ENCODE results near the gene PRIMA1. TPM values are rescaled to one million over a fixed set of nuclear protein-coding genes. Genes with fewer than 3 reads are reported as not detected.

The PRIMA1 gene
- polyA plus RNA-seq, 1 experiment, result not detected

GRCh38 chr14:93780813-93781400 is 7.4 kb downstream of the PRIMA1 start:
- CTCF ChIA-PET, result no interaction called here

GRCh38 chr14:93778856-93779629 is 9.2 kb downstream of the PRIMA1 start:
- Histone ChIP-seq H3K27ac (ENCODE audit: low read depth, low read length) (no peak overlapping the region), H3K27me3 (ENCODE audit: control insufficient read depth, insufficient read depth, low read length) (no peaks in the 10 kb centered on the region), H3K4me3 (ENCODE audit: low read depth, low read length) (no peak overlapping the region), H3K9me3 (ENCODE audit: control insufficient read depth, insufficient read depth, low read length) (no peaks in the 10 kb centered on the region; the same call in 1 of the 2 replicates)
- no peak for DNase-seq (ENCODE audit: low read depth, low spot score)
- POLR2A ChIA-PET, result no interaction called here
- CTCF ChIA-PET, result no interaction called here
- no peak for TF ChIP-seq CTCF (IDR thresholded peaks at IDR 0.05; ENCODE audit: low read depth, low read length)

More at GRCh38 chr14:93780813-93781400, 7.4 kb downstream of the PRIMA1 start:
- no peak for DNase-seq (ENCODE audit: low read depth, low spot score)
- POLR2A ChIA-PET, result no interaction called here
- Histone ChIP-seq H3K9me3 (ENCODE audit: control insufficient read depth, insufficient read depth, low read length) (no peaks in the 10 kb centered on the region; the same call in 1 of the 2 replicates), H3K4me3 (ENCODE audit: low read depth, low read length) (no peak overlapping the region), H3K27ac (ENCODE audit: low read depth, low read length) (no peak overlapping the region), H3K27me3 (ENCODE audit: control insufficient read depth, insufficient read depth, low read length) (peaks cover 3% of the 10 kb centered on the region)
- TF ChIP-seq CTCF (IDR thresholded peaks at IDR 0.05; ENCODE audit: low read depth, low read length), result no peak

GRCh38 chr14:93778453-93778852 is 9.8 kb downstream of the PRIMA1 start:
- no peak for TF ChIP-seq CTCF (IDR thresholded peaks at IDR 0.05; ENCODE audit: low read depth, low read length)
- DNase-seq (ENCODE audit: low read depth, low spot score), result no peak
- CTCF ChIA-PET, result interaction anchor here (0.6 kb wide), 1 partner anchor 220 kb away, joined by 9 read pairs; no protein-coding TSS in a partner anchor
- POLR2A ChIA-PET, result no interaction called here
- no peak overlapping the region for H3K27ac ChIP-seq (ENCODE audit: low read depth, low read length)
- H3K9me3 ChIP-seq (ENCODE audit: control insufficient read depth, insufficient read depth, low read length), result no peaks in the 10 kb centered on the region; the same call in 1 of the 2 replicates
- H3K4me3 ChIP-seq (ENCODE audit: low read depth, low read length), result no peak overlapping the region
- no peaks in the 10 kb centered on the region for H3K27me3 ChIP-seq (ENCODE audit: control insufficient read depth, insufficient read depth, low read length)

- no peak for DNase-seq (ENCODE audit: low read depth, low spot score)
- Histone ChIP-seq H3K27ac (ENCODE audit: low read depth, low read length) (no peak overlapping the region), H3K4me3 (ENCODE audit: low read depth, low read length) (no peak overlapping the region), H3K27me3 (ENCODE audit: control insufficient read depth, insufficient read depth, low read length) (no peaks in the 10 kb centered on the region), H3K9me3 (ENCODE audit: control insufficient read depth, insufficient read depth, low read length) (no peaks in the 10 kb centered on the region)
- POLR2A ChIA-PET, result no interaction called here
- TF ChIP-seq CTCF (IDR thresholded peaks at IDR 0.05; ENCODE audit: low read depth, low read length), result no peak
- CTCF ChIA-PET, result no interaction called here
These were observed 12.5 kb downstream of the PRIMA1 start for GRCh38 chr14:93775744-93776143.

- CTCF ChIA-PET, result no interaction called here
- POLR2A ChIA-PET, result no interaction called here
These were observed 13.1 kb downstream of the PRIMA1 start for GRCh38 chr14:93775158-93775557.

More at GRCh38 chr14:93775158-93775557, 13.1 kb downstream of the PRIMA1 start:
- Histone ChIP-seq H3K27me3 (ENCODE audit: control insufficient read depth, insufficient read depth, low read length) (no peaks in the 10 kb centered on the region), H3K4me3 (ENCODE audit: low read depth, low read length) (no peak overlapping the region), H3K27ac (ENCODE audit: low read depth, low read length) (no peak overlapping the region), H3K9me3 (ENCODE audit: control insufficient read depth, insufficient read depth, low read length) (no peaks in the 10 kb centered on the region)
- no peak for TF ChIP-seq CTCF (IDR thresholded peaks at IDR 0.05; ENCODE audit: low read depth, low read length)
- DNase-seq (ENCODE audit: low read depth, low spot score), result no peak

Data from AG04450 (cell line).